ENCODE results near the gene INPP5B.

INPP5B gene

GRCh38 chr1:37851782-37852210 is 95.1 kb downstream of the INPP5B start:
- peaks cover 62% of the 10 kb centered on the region for H3K79me2 ChIP-seq (ENCODE audit: low read length)

GRCh38 chr1:37851262-37851661 is 95.6 kb downstream of the INPP5B start:
- H2AFZ ChIP-seq (ENCODE audit: low read depth, low read length), result no peak overlapping the region
- no peaks in the 10 kb centered on the region for H3K27me3 ChIP-seq (ENCODE audit: low read depth, low read length)
- no peak for TF ChIP-seq EZH2phosphoT487 (IDR thresholded peaks at IDR 0.05; ENCODE audit: low read depth)
- no peak for TF ChIP-seq CTCF (IDR thresholded peaks at IDR 0.05; ENCODE audit: low read depth, low read length)
- H3K4me2 ChIP-seq (ENCODE audit: low read length), result no peak overlapping the region
- no peak overlapping the region for H3K4me3 ChIP-seq (ENCODE audit: low read length)
- peaks cover 16% of the 10 kb centered on the region for H3K4me1 ChIP-seq (ENCODE audit: low read length)
- peaks cover 3% of the 10 kb centered on the region for H3K36me3 ChIP-seq (replicated peaks; ENCODE audit: low read depth, low read length)
- no peaks in the 10 kb centered on the region for H3K9me3 ChIP-seq (ENCODE audit: insufficient read depth, low read length)
- no peak overlapping the region for H3K9ac ChIP-seq (ENCODE audit: low read length)
- no peak overlapping the region for H3K27ac ChIP-seq (ENCODE audit: low read length)
- peaks cover 62% of the 10 kb centered on the region for H3K79me2 ChIP-seq (ENCODE audit: low read length)
- H4K20me1 ChIP-seq (ENCODE audit: insufficient read depth, low read length), result no peaks in the 10 kb centered on the region

More at GRCh38 chr1:37851782-37852210, 95.1 kb downstream of the INPP5B start:
- no peak for TF ChIP-seq CTCF (IDR thresholded peaks at IDR 0.05; ENCODE audit: low read depth, low read length)
- no peak for TF ChIP-seq EZH2phosphoT487 (IDR thresholded peaks at IDR 0.05; ENCODE audit: low read depth)
- H3K9ac ChIP-seq (ENCODE audit: low read length), result no peak overlapping the region
- H3K4me1 ChIP-seq (ENCODE audit: low read length), result peaks cover 11% of the 10 kb centered on the region
- H3K36me3 ChIP-seq (replicated peaks; ENCODE audit: low read depth, low read length), result peaks cover 3% of the 10 kb centered on the region
- H4K20me1 ChIP-seq (ENCODE audit: insufficient read depth, low read length), result no peaks in the 10 kb centered on the region
- H3K9me3 ChIP-seq (ENCODE audit: insufficient read depth, low read length), result no peaks in the 10 kb centered on the region
- H3K27me3 ChIP-seq (ENCODE audit: low read depth, low read length), result no peaks in the 10 kb centered on the region
- no peak overlapping the region for H3K4me2 ChIP-seq (ENCODE audit: low read length)
- H2AFZ ChIP-seq (ENCODE audit: low read depth, low read length), result no peak overlapping the region
- no peak overlapping the region for H3K27ac ChIP-seq (ENCODE audit: low read length)
- no peak overlapping the region for H3K4me3 ChIP-seq (ENCODE audit: low read length)

- no peaks in the 10 kb centered on the region for H3K9me3 ChIP-seq (ENCODE audit: insufficient read depth, low read length)
- H3K36me3 ChIP-seq (replicated peaks; ENCODE audit: low read depth, low read length), result peaks cover 3% of the 10 kb centered on the region
- peaks cover 65% of the 10 kb centered on the region for H3K79me2 ChIP-seq (ENCODE audit: low read length)
- H3K27me3 ChIP-seq (ENCODE audit: low read depth, low read length), result no peaks in the 10 kb centered on the region
- no peaks in the 10 kb centered on the region for H4K20me1 ChIP-seq (ENCODE audit: insufficient read depth, low read length)
- no peak overlapping the region for H3K4me2 ChIP-seq (ENCODE audit: low read length)
- H2AFZ ChIP-seq (ENCODE audit: low read depth, low read length), result no peak overlapping the region
- no peak overlapping the region for H3K9ac ChIP-seq (ENCODE audit: low read length)
- TF ChIP-seq EZH2phosphoT487 (IDR thresholded peaks at IDR 0.05; ENCODE audit: low read depth), result no peak
- no peak for TF ChIP-seq CTCF (IDR thresholded peaks at IDR 0.05; ENCODE audit: low read depth, low read length)
- H3K27ac ChIP-seq (ENCODE audit: low read length), result no peak overlapping the region
- no peak overlapping the region for H3K4me3 ChIP-seq (ENCODE audit: low read length)
- H3K4me1 ChIP-seq (ENCODE audit: low read length), result peaks cover 20% of the 10 kb centered on the region
Observed at GRCh38 chr1:37850352-37850955, 96.4 kb downstream of the INPP5B start.

GRCh38 chr1:37849480-37849879 is 97.4 kb downstream of the INPP5B start:
- Histone ChIP-seq H3K4me3 (ENCODE audit: low read length) (no peak overlapping the region), H3K27ac (ENCODE audit: low read length) (no peak overlapping the region), H3K9me3 (ENCODE audit: insufficient read depth, low read length) (no peaks in the 10 kb centered on the region), H3K27me3 (ENCODE audit: low read depth, low read length) (no peaks in the 10 kb centered on the region), H4K20me1 (ENCODE audit: insufficient read depth, low read length) (no peaks in the 10 kb centered on the region), H2AFZ (ENCODE audit: low read depth, low read length) (no peak overlapping the region), H3K4me2 (ENCODE audit: low read length) (no peak overlapping the region), H3K79me2 (ENCODE audit: low read length) (peaks cover 64% of the 10 kb centered on the region), H3K9ac (ENCODE audit: low read length) (no peak overlapping the region), H3K4me1 (ENCODE audit: low read length) (peaks cover 20% of the 10 kb centered on the region), H3K36me3 (replicated peaks; ENCODE audit: low read depth, low read length) (peaks cover 3% of the 10 kb centered on the region)
- TF ChIP-seq EZH2phosphoT487 (IDR thresholded peaks at IDR 0.05; ENCODE audit: low read depth) (no peak), CTCF (IDR thresholded peaks at IDR 0.05; ENCODE audit: low read depth, low read length) (no peak)
